ENCODE results near the gene GALNT11. TPM values are rescaled to one million over a fixed set of nuclear protein-coding genes. Genes with fewer than 3 reads are reported as not detected.

Gene GALNT11
- total RNA-seq, 1 donor from 2014 or later, result 34.1 TPM

DNA sequence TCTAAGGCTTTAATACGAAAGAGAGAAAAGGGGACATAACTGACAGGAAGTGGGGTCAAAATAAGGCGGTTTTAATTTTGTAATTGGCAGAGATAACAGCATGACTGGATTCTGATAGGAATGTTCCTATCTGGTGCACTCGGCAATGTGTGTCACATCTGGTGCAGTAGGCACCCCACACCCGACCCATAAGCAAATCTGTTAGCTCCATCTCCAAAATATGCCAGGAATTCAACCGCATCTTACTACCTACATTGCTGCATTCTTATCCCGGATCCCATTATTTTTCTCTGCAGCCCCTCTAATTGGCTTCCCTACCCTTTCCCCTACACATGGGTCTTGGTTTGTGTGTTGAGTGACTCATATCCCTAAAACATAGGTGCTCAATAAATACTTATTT is 19.1 kb upstream of the GALNT11 start:
- Mint-ChIP-seq H3K36me3 (ENCODE audit: unreplicated experiment) (no peaks in the 10 kb centered on the region), H3K4me3 (ENCODE audit: unreplicated experiment) (no peak overlapping the region), H3K27ac (ENCODE audit: unreplicated experiment) (no peak overlapping the region), H3K27me3 (ENCODE audit: unreplicated experiment) (peaks cover 15% of the 10 kb centered on the region), H3K9me3 (ENCODE audit: unreplicated experiment) (no peaks in the 10 kb centered on the region), H3K4me1 (ENCODE audit: unreplicated experiment) (no peaks in the 10 kb centered on the region)
- DNase-seq (ENCODE audit: extremely low spot score, unreplicated experiment), result no peak
- TF ChIP-seq, protein P1, sequence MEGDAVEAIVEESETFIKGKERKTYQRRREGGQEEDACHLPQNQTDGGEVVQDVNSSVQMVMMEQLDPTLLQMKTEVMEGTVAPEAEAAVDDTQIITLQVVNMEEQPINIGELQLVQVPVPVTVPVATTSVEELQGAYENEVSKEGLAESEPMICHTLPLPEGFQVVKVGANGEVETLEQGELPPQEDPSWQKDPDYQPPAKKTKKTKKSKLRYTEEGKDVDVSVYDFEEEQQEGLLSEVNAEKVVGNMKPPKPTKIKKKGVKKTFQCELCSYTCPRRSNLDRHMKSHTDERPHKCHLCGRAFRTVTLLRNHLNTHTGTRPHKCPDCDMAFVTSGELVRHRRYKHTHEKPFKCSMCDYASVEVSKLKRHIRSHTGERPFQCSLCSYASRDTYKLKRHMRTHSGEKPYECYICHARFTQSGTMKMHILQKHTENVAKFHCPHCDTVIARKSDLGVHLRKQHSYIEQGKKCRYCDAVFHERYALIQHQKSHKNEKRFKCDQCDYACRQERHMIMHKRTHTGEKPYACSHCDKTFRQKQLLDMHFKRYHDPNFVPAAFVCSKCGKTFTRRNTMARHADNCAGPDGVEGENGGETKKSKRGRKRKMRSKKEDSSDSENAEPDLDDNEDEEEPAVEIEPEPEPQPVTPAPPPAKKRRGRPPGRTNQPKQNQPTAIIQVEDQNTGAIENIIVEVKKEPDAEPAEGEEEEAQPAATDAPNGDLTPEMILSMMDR (IDR thresholded peaks at IDR 0.05), result no peak

DNA sequence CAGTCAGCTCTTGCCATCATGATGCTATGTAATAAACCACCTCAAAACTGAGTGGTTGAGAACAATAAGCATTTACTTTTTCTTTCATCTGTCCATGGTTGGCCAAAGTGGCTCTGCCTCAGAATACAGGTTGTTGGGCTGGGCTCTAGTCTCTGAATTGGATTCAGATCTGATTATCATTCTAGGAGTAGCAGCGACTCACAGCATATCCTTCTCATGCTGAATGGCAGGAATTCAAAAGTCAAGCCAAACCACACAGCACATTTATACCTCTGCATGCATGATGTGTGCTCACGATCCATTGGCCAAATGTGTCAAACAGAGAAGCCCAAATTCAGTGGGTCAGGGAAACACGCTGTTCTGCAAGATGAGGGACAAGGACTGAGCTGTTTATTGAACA is 13.6 kb upstream of the GALNT11 start:
- Mint-ChIP-seq H3K9me3 (ENCODE audit: unreplicated experiment) (peaks cover 7% of the 10 kb centered on the region), H3K27ac (ENCODE audit: unreplicated experiment) (no peak overlapping the region), H3K4me1 (ENCODE audit: unreplicated experiment) (no peaks in the 10 kb centered on the region), H3K36me3 (ENCODE audit: unreplicated experiment) (no peaks in the 10 kb centered on the region), H3K4me3 (ENCODE audit: unreplicated experiment) (no peak overlapping the region), H3K27me3 (ENCODE audit: unreplicated experiment) (peaks cover 19% of the 10 kb centered on the region)
- TF ChIP-seq, protein P1 (IDR thresholded peaks at IDR 0.05), result no peak
- DNase-seq (ENCODE audit: extremely low spot score, unreplicated experiment), result no peak

DNA sequence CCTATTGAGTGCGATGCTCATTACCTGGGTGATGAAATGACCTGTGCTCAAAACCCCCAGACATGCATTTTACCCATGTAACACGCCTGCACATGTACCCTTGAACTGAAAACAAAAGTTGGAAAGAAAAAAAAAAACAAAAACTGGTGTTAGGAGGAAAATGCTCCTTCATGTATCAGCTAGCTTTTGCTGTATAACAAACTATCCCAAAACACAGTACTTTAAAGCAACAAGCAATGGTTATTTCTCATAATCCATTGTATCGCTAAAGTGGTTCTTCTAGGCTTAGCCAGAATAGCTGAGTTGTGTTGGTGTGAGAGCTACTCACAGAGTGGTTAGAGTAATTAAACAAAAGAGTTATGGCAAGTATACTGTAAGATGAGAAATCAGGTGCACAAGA is 12.2 kb upstream of the GALNT11 start:
- Mint-ChIP-seq H3K36me3 (ENCODE audit: unreplicated experiment) (no peaks in the 10 kb centered on the region), H3K27ac (ENCODE audit: unreplicated experiment) (no peak overlapping the region), H3K9me3 (ENCODE audit: unreplicated experiment) (peaks cover 7% of the 10 kb centered on the region), H3K4me1 (ENCODE audit: unreplicated experiment) (no peaks in the 10 kb centered on the region), H3K27me3 (ENCODE audit: unreplicated experiment) (peaks cover 21% of the 10 kb centered on the region), H3K4me3 (ENCODE audit: unreplicated experiment) (no peak overlapping the region)
- no peak for DNase-seq (ENCODE audit: extremely low spot score, unreplicated experiment)
- TF ChIP-seq, protein P1 (IDR thresholded peaks at IDR 0.05), result no peak

DNA sequence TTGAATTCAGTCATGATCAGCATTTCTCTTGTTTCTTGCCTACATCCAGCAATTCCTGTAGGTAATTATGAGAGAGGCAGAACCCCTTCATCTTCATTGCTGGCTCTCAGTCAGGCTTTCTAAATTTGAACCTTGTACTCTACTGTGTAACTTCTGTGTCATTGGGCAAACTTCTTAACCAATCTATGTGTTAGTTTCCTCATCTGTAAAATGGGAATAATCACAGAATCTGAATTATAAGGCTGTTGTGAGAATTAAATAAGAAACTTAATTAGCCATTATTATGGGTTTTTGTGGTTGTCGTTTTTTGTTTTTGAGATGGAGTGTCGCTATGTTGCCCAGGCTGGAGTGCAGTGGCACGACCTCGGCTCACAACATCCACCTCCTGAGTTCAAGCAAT is 11.5 kb upstream of the GALNT11 start:
- no peak for DNase-seq (ENCODE audit: extremely low spot score, unreplicated experiment)
- Mint-ChIP-seq H3K27ac (ENCODE audit: unreplicated experiment) (no peak overlapping the region), H3K27me3 (ENCODE audit: unreplicated experiment) (peaks cover 23% of the 10 kb centered on the region), H3K4me1 (ENCODE audit: unreplicated experiment) (no peaks in the 10 kb centered on the region), H3K36me3 (ENCODE audit: unreplicated experiment) (no peaks in the 10 kb centered on the region), H3K9me3 (ENCODE audit: unreplicated experiment) (peaks cover 7% of the 10 kb centered on the region), H3K4me3 (ENCODE audit: unreplicated experiment) (no peak overlapping the region)
- TF ChIP-seq, protein P1 (IDR thresholded peaks at IDR 0.05), result no peak

DNA sequence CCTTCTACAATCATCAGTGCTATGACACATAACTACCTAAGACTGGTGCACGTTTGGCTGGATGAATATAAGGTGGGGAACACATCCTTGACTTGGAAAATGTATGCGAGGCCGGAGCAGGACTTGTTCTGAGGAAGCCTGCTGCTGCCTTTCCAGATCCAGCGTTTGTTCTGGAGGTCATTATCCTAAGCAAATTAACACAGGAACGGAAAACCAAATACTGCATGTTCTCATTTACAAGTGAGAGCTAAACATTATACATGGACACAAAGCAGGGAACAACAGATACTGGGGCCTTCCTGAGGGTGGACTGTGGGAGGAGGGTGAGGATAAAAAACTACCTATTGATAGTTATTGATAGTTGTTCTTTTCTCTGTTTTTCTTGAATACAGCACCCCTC is 10.8 kb upstream of the GALNT11 start:
- H3K27ac Mint-ChIP-seq (ENCODE audit: unreplicated experiment), result no peak overlapping the region
- TF ChIP-seq, protein P1 (IDR thresholded peaks at IDR 0.05), result no peak
- H3K36me3 Mint-ChIP-seq (ENCODE audit: unreplicated experiment), result no peaks in the 10 kb centered on the region
- no peak for DNase-seq (ENCODE audit: extremely low spot score, unreplicated experiment)
- no peak overlapping the region for H3K4me3 Mint-ChIP-seq (ENCODE audit: unreplicated experiment)
- H3K4me1 Mint-ChIP-seq (ENCODE audit: unreplicated experiment), result no peaks in the 10 kb centered on the region
- H3K9me3 Mint-ChIP-seq (ENCODE audit: unreplicated experiment), result peaks cover 7% of the 10 kb centered on the region
- peaks cover 23% of the 10 kb centered on the region for H3K27me3 Mint-ChIP-seq (ENCODE audit: unreplicated experiment)

Measured in osteocyte (in vitro differentiated cells).